Measurements from ENCODE around the gene MANF.

DNA sequence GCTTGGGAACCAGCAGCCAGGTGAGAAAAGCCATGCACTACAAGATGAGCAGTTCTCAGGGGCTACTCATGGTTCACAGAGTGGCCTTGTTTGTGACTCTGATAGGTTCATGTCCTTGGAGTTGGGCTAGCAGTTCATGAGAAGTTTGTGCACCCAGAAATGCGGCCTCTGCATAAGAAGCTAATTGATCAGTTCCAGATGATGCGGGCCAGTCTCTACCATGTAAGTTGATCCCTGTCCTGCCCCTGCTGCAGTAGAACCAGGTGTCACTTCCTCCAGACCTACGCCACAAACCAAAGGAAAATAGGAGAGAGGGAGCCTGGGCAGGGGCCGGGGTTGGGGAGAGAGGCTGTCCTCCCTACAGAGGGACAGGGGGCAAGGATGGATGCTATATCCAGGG is 27.2 kb upstream of the MANF start:
- TF ChIP-seq, protein P1, sequence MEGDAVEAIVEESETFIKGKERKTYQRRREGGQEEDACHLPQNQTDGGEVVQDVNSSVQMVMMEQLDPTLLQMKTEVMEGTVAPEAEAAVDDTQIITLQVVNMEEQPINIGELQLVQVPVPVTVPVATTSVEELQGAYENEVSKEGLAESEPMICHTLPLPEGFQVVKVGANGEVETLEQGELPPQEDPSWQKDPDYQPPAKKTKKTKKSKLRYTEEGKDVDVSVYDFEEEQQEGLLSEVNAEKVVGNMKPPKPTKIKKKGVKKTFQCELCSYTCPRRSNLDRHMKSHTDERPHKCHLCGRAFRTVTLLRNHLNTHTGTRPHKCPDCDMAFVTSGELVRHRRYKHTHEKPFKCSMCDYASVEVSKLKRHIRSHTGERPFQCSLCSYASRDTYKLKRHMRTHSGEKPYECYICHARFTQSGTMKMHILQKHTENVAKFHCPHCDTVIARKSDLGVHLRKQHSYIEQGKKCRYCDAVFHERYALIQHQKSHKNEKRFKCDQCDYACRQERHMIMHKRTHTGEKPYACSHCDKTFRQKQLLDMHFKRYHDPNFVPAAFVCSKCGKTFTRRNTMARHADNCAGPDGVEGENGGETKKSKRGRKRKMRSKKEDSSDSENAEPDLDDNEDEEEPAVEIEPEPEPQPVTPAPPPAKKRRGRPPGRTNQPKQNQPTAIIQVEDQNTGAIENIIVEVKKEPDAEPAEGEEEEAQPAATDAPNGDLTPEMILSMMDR (IDR thresholded peaks at IDR 0.05; ENCODE audit: low read depth, low read length, poor library complexity, severe bottlenecking) = no peak
- TF ChIP-seq EZH2phosphoT487 (IDR thresholded peaks at IDR 0.05; ENCODE audit: borderline replicate concordance, low read length) = no peak

Measured in DOHH2 (cell line).